ENCODE measurements around the gene KIF5C. TPM values are rescaled to one million over a fixed set of nuclear protein-coding genes. Genes with fewer than 3 reads are reported as not detected.

The KIF5C gene
- total RNA-seq, 2 experiments from 2014 or later: 6.0 to 6.1 TPM

DNA sequence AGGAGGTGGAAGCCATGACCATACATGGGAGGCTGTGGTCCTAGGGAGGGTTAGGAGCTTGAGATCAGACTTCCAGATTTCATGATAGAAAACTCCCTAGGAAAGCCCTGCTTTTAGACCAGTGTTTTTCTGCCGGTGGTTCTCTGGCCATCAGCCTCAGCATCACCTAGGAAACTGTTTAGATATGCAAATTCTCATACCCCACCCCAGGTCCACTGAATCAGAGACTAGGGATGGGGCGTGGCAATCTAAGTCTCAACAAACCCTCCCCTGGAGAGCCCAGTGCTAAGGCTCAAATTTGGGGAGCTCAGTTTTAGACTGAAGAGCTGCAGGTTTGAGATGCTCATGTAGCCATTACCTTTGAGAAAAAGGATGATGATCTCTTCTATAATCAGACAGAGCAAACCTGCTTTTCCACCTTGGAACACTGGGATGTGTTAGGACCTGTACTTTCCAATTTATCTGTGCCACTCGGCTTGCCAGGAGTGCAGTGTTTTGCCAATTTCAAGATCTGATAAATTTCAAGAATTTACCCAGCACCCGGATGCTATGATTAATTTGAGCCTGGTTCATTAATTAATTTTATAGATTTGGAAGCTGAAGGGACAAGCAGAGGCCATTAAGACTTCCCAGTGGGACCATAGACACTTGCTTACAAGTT lies 132.0 kb downstream of the KIF5C start:
- no peaks in the 10 kb centered on the region for H3K36me3 Mint-ChIP-seq (ENCODE audit: low read depth)

DNA sequence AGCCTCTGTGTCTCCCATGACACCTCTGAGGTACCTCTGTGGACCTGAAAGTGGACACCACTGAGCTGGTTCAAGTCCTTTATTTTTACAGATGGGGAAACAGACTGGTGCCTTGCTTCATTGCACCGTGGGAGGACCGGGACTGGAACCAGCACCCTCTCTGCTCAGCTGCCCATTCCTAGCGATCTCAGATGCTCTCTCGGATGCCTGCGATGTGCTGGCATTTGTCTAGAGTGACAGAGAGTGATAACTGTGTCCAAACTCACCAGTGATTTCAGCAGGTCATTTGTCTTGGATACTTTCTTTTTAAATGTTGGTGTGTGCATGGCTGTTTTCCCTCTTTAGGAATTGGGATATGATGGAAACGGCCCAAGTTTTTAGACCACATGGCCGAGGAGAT lies 133.4 kb downstream of the KIF5C start:
- Mint-ChIP-seq H3K4me3 (no peak overlapping the region), H3K9me3 (no peaks in the 10 kb centered on the region), H3K36me3 (ENCODE audit: low read depth) (no peaks in the 10 kb centered on the region), H3K27ac (no peak overlapping the region), H3K4me1 (no peaks in the 10 kb centered on the region), H3K27me3 (no peaks in the 10 kb centered on the region)
- ChIA-PET CTCF (interaction anchor here (1.2 to 1.7 kb wide), 2 partner anchors 9 to 10 kb away, joined by 4 to 5 read pairs; no protein-coding TSS in a partner anchor), POLR2A (no interaction called here)
- DNase-seq: no peak

More for the DNA sequence above, 132.0 kb downstream of the KIF5C start:
- Mint-ChIP-seq H3K4me1 (no peaks in the 10 kb centered on the region), H3K27me3 (no peaks in the 10 kb centered on the region), H3K27ac (no peak overlapping the region), H3K4me3 (no peak overlapping the region), H3K9me3 (no peaks in the 10 kb centered on the region)
- POLR2A ChIA-PET: no interaction called here
- CTCF ChIA-PET: interaction anchor here (1.2 to 1.7 kb wide), 2 partner anchors 10 to 11 kb away, joined by 4 to 5 read pairs; no protein-coding TSS in a partner anchor
- no peak for DNase-seq

DNA sequence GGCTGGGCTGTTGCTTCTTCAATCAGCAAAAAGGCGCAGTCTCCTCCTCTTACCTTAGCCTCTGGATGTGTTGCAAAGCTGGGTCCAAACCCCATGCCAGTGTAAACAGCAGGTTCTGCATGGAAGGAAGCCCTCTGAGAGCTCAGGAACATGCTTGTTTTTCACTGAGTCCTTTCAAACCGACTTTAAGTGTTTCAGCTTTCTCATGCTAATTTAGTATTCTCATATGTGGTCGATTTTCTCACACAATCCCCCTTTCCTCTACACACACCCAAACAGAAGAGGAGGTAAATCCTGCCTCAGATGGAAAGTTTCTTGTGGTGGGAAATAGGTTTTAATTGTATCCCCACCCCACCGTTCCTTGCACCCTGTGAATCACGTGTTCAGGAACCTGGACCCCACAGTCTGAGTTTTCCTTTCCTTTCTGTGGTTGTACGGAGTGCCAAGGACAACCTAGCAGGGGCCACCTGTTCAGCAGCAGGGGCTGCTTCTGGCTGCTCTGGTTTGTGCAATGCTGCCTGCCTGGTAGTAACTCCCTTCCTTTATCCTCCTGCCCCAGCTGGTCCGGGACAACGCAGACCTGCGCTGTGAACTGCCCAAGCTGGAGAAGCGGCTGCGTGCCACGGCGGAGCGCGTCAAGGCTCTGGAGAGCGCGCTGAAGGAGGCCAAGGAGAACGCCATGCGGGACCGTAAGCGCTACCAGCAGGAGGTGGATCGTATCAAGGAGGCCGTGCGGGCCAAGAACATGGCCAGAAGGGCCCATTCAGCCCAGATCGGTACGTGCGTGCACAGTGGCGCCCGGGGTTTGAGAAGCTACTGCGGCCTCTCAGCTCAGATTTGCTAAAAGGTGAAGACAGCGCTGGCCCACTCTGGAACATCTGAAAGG lies 134.8 kb downstream of the KIF5C start:
- Mint-ChIP-seq H3K27ac (no peak overlapping the region), H3K4me1 (no peaks in the 10 kb centered on the region), H3K9me3 (no peaks in the 10 kb centered on the region), H3K4me3 (no peak overlapping the region), H3K36me3 (ENCODE audit: low read depth) (no peaks in the 10 kb centered on the region), H3K27me3 (no peaks in the 10 kb centered on the region)
- ChIA-PET POLR2A (no interaction called here), CTCF (interaction anchor here (1.5 kb wide), 1 partner anchor 12 kb away, joined by 3 read pairs; no protein-coding TSS in a partner anchor)
- DNase-seq: no peak

DNA sequence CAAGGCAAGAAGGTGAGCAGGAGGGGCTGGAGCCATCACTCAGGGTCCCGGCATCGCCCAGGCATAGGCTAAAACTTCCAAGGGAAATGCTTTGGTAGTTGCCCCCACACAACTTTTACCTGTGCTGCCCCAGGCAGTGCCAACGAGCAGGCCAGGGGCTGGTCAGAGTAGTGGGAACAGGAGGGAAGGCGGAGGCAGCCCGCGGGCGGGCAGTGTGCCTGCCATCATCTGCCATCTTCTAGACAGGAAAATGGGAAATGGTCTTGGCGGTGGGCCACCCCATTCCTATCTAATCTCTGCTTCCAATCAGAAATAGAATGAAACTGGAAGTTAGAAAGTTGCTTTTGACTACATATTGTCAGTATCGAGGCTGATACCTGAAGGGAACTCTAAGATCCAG lies 137.5 kb downstream of the KIF5C start:
- ChIA-PET CTCF (interaction anchor here (1.3 kb wide), 1 partner anchor 549 kb away, joined by 4 read pairs; no protein-coding TSS in a partner anchor), POLR2A (no interaction called here)
- DNase-seq: no peak
- Mint-ChIP-seq H3K9me3 (no peaks in the 10 kb centered on the region), H3K27me3 (no peaks in the 10 kb centered on the region), H3K27ac (no peak overlapping the region), H3K36me3 (ENCODE audit: low read depth) (no peaks in the 10 kb centered on the region), H3K4me3 (no peak overlapping the region), H3K4me1 (peaks cover 1% of the 10 kb centered on the region)

DNA sequence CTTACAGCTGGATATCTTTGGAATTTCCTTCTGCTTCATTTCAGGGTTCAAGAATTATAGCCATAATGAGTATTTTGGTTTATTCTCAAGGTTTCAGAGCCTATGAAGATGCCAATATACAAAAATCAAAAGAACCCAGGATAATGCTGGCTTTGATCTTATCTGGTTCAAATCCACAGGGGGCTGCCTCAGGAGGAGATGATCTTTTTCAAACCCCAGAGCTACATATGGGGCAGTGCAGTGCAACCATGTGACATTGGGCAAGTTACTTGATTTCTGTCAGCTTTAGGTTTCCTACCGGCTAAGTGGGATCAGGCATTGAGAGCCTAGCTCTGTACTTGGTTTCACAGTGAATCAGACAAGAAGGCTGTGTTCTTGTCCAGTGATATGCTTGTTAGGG lies 140.5 kb downstream of the KIF5C start:
- CTCF ChIA-PET: interaction anchor here (3.2 kb wide), 1 partner anchor 16 kb away, joined by 11 read pairs; no protein-coding TSS in a partner anchor
- POLR2A ChIA-PET: interaction anchor here (0.6 kb wide), 1 partner anchor 89 kb away, joined by 5 read pairs; no protein-coding TSS in a partner anchor

DNA sequence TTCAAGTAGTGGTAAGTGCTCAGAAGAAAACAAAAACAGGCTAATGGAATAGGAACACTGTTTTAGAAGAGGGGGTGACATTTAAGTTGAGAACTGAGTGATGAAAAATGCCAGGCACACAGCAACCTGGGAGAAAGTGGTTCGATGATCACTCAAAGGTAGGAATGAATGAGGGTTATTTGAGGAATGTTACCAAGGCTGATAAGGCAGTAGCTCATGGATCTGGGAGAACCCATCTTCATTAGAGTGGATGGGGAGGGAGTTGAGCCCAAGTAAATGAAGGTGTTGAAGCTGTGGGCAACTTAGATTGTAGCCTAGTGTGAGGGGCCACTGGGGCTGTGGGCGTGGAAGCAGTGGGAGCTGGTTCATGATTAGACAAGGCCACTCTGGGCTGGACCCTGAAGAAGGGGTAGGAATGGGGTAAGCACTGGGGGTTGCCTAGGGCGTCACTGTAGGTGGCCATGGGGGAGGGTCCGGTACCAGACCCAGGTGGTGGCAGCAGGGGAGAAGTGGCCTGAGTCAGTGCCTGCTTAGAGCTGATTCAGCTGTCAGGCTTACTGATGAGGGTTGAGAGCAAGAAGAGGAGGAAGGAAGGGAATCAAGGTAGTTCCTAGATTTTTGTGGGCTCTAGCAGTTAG lies 141.0 kb downstream of the KIF5C start:
- Mint-ChIP-seq H3K4me3 (no peak overlapping the region), H3K4me1 (peaks cover 1% of the 10 kb centered on the region), H3K9me3 (no peaks in the 10 kb centered on the region), H3K27me3 (no peaks in the 10 kb centered on the region), H3K36me3 (ENCODE audit: low read depth) (no peaks in the 10 kb centered on the region), H3K27ac (no peak overlapping the region)
- POLR2A ChIA-PET: interaction anchor here (0.6 kb wide), 1 partner anchor 1149 kb away, joined by 3 read pairs; no protein-coding TSS in a partner anchor
- CTCF ChIA-PET: interaction anchor here (1.3 to 3.2 kb wide), 3 partner anchors 10 to 25 kb away, joined by 4 to 11 read pairs (median 5); no protein-coding TSS in a partner anchor
- no peak for DNase-seq

More for the DNA sequence above, 140.5 kb downstream of the KIF5C start:
- Mint-ChIP-seq H3K27me3 (no peaks in the 10 kb centered on the region), H3K9me3 (no peaks in the 10 kb centered on the region), H3K4me1 (peaks cover 1% of the 10 kb centered on the region), H3K36me3 (ENCODE audit: low read depth) (no peaks in the 10 kb centered on the region), H3K4me3 (no peak overlapping the region), H3K27ac (no peak overlapping the region)
- DNase-seq: no peak

DNA sequence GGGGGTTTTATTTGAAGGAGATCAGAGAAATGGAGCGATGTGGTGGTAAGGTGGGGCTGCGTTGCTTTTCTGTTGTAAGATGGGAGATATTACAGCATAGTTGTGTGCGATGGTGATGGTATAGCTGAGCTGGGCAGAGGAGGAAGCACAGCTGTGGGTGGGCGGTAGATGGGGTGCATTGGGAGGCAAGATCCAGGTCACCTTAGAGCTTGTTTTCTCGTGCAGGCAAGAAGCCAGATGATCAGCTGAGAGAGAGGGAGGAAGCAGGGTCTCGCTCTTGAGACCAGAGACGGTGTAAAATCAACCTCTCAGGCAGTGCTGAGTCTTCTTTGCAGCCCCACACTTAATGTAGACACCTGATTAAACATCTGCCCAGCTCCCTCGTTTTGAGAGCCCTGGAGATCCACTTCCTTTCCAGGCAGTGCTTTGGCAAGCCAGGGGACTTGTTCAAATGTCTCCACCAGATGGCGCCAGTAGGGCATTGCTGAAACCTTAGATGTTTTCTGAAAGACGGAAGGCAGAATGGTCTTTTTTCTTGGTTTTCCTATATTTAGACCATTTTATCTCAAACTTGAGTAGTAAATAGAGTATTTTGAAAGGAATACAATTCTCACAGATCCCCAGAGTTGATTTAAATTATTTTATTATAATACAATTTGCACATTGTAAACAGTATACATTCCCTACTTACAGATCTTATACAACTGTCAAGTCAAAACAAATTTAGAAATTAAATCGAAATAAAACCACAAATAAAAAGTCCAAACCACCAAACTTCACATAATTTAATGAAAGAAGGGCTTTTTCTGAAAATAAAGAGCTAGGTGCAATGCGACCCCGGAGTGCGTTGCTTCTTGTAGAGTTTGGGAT lies 142.3 kb downstream of the KIF5C start:
- POLR2A ChIA-PET: no interaction called here
- Mint-ChIP-seq H3K27ac (no peak overlapping the region), H3K4me3 (no peak overlapping the region), H3K9me3 (no peaks in the 10 kb centered on the region), H3K4me1 (peaks cover 1% of the 10 kb centered on the region), H3K36me3 (ENCODE audit: low read depth) (no peaks in the 10 kb centered on the region), H3K27me3 (no peaks in the 10 kb centered on the region)
- DNase-seq: peak; percentile 84
- CTCF ChIA-PET: interaction anchor here (0.6 to 3.2 kb wide), 9 partner anchors 9 to 855 kb away, joined by 3 to 11 read pairs (median 4); no protein-coding TSS in a partner anchor

DNA sequence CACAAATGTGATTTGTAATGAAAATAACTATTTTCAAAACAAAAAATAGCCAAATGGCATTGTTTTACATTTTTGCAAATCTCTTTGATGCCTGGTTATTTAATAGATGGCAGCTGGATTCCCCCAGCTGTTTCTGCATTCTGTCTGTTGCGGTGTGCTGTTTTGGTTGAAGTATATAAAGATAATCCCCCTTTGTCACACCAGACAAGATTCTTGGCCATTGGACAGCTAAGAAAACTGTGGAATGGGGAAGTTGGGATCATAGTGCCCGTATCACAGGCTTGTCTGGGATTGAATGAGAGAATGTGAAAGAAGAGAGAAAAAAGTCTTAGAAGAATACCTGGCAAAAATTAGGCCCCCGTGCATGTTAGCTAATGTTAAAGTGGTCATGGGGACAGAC lies 144.0 kb downstream of the KIF5C start:
- H3K36me3 Mint-ChIP-seq (ENCODE audit: low read depth): no peaks in the 10 kb centered on the region
- no peak overlapping the region for H3K27ac Mint-ChIP-seq
- H3K27me3 Mint-ChIP-seq: no peaks in the 10 kb centered on the region
- no peaks in the 10 kb centered on the region for H3K9me3 Mint-ChIP-seq
- CTCF ChIA-PET: interaction anchor here (0.9 to 3.2 kb wide), 4 partner anchors 10 to 543 kb away, joined by 3 to 11 read pairs (median 8); no protein-coding TSS in a partner anchor
- no peak overlapping the region for H3K4me3 Mint-ChIP-seq
- no peak for DNase-seq
- POLR2A ChIA-PET: interaction anchor here (0.6 kb wide), 1 partner anchor 138 kb away, joined by 8 read pairs; no protein-coding TSS in a partner anchor
- H3K4me1 Mint-ChIP-seq: peaks cover 1% of the 10 kb centered on the region

DNA sequence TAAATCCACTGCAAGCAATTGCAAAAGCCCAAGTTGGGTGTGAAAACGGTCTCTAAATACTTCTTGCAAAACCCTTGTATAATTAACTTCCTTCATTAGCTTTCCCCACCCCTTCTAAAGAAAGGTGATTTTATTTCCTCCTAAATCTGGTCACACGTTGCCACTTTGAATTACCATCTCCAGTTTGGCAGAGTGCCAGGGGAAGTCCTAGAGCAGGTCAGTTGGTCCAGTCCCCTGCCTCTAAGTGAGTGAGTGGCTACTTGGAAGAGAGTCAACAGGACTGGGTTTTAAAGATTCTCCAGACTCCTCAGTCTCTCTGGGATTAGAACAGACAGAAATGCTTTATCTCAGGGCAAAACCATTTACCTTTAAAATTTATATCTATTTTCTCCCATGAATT lies 144.7 kb downstream of the KIF5C start:
- Mint-ChIP-seq H3K36me3 (ENCODE audit: low read depth) (no peaks in the 10 kb centered on the region), H3K9me3 (no peaks in the 10 kb centered on the region), H3K4me1 (peaks cover 1% of the 10 kb centered on the region), H3K27me3 (no peaks in the 10 kb centered on the region), H3K27ac (no peak overlapping the region), H3K4me3 (no peak overlapping the region)
- CTCF ChIA-PET: interaction anchor here (2.1 kb wide), 1 partner anchor 542 kb away, joined by 10 read pairs; no protein-coding TSS in a partner anchor
- DNase-seq: no peak
- POLR2A ChIA-PET: no interaction called here

DNA sequence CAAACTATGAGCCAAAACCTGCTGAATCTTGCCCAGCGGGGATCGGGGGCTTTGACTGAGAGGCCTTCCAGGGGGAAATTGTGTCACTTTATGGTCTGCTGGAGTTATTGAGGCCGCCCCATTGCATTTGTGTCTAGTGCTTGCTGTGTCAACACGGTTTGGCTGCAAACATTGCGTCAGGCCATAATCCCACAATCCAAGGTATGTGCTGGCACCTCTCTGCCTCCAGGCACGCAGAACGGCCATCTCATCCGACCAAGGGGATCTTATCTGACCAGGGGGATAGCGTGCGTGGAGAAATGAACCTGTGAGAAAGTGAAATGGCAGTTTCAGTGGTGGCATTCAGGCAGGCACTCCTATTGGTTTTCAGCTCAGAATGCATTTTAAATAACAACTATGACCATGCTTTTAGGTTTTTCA lies 145.4 kb downstream of the KIF5C start:
- no peaks in the 10 kb centered on the region for H3K9me3 Mint-ChIP-seq
- CTCF ChIA-PET: no interaction called here
- DNase-seq: no peak
- no peaks in the 10 kb centered on the region for H3K36me3 Mint-ChIP-seq (ENCODE audit: low read depth)
- H3K27ac Mint-ChIP-seq: no peak overlapping the region
- H3K27me3 Mint-ChIP-seq: no peaks in the 10 kb centered on the region
- H3K4me1 Mint-ChIP-seq: peaks cover 1% of the 10 kb centered on the region
- H3K4me3 Mint-ChIP-seq: no peak overlapping the region
- POLR2A ChIA-PET: no interaction called here

DNA sequence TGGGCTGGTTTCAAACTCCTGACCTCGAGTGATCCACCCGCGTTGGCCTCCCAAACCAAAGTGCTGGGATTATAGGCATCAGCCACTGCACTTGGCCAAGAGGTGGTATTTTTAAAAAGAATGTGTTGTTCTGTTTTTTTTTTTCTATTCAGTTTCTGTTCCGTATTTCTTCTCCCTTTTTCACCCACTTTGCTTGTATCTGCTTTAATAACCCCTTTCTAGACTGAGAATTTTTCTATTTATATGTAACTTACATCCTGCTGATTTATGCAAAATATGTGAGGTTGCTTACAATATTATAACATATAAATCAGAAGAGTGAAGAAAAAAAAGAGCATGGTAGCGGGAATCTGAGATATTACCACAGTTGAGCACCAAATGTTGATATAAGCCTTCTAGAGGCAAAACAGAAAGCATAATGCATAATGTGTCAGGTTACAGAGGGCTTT lies 146.3 kb downstream of the KIF5C start:
- Mint-ChIP-seq H3K9me3 (no peaks in the 10 kb centered on the region), H3K27ac (no peak overlapping the region), H3K4me1 (peaks cover 1% of the 10 kb centered on the region), H3K4me3 (no peak overlapping the region), H3K27me3 (peaks cover under 1% of the 10 kb centered on the region), H3K36me3 (ENCODE audit: low read depth) (no peaks in the 10 kb centered on the region)
- DNase-seq: no peak
- ChIA-PET POLR2A (no interaction called here), CTCF (no interaction called here)

DNA sequence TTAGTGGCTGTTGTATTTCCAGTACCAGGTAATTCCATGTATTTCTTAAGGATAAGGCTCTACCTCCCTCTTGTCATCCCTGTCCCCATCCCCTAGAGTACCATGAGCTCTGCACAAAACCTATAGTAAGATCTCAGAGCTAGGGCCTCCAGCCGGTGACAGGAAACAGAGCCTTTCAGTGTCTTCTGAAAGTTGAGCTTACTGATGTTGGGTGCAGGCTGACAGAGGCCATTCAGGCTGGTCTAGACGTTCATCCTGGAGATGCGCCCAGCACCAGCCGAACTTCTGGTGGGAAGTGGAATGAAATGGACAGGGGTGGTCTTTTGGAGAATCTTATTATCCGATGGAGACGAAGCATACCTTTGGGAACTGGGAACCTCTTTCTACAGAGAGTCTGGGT lies 146.7 kb downstream of the KIF5C start:
- Mint-ChIP-seq H3K27ac (no peak overlapping the region), H3K9me3 (no peaks in the 10 kb centered on the region), H3K36me3 (ENCODE audit: low read depth) (no peaks in the 10 kb centered on the region), H3K27me3 (peaks cover 3% of the 10 kb centered on the region), H3K4me1 (peaks cover 1% of the 10 kb centered on the region), H3K4me3 (no peak overlapping the region)
- CTCF ChIA-PET: interaction anchor here (1.0 kb wide), 1 partner anchor 12 kb away, joined by 3 read pairs; no protein-coding TSS in a partner anchor
- POLR2A ChIA-PET: no interaction called here
- no peak for DNase-seq
